Measurements from ENCODE around the gene MEX3A.
"Not testable (repeated sequence)": the region's sequence is repeated elsewhere in the genome, so short reads cannot be mapped to it uniquely, and the experiment has no call there.

MEX3A gene

DNA sequence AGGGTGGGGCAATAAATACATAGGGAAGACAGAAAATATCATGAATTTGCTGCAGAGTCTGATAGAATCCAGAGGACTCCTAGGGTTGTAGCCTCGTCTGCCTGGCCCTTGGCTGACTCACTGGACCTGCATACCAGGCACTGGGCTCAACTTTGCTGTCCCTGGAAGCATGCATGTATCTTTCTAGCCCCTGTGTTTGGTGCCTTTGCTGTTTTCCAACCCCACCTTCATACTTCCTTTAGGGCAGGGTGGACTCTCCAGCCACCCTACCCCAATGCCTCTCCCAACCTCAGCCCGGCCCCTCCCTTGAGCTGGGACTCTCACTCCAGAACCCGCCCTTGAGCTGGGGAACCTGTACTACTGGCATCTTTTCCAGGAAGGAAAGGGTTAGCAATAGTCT is 20.1 kb downstream of the MEX3A start:
- DNase-seq (ENCODE audit: low read depth in 1 of 2, low spot score in 1 of 2), result no peak

- DNase-seq (ENCODE audit: low read depth in 1 of 2, low spot score in 1 of 2), result no peak
These were observed 21.2 kb downstream of the MEX3A start, which contains the start of gene RAB25 for GRCh38 chr1:156060937-156061636. TSS of gene RAB25 (plus strand) at chr1:156061160. CDS start at chr1:156061401, 241 bp downstream.

DNA sequence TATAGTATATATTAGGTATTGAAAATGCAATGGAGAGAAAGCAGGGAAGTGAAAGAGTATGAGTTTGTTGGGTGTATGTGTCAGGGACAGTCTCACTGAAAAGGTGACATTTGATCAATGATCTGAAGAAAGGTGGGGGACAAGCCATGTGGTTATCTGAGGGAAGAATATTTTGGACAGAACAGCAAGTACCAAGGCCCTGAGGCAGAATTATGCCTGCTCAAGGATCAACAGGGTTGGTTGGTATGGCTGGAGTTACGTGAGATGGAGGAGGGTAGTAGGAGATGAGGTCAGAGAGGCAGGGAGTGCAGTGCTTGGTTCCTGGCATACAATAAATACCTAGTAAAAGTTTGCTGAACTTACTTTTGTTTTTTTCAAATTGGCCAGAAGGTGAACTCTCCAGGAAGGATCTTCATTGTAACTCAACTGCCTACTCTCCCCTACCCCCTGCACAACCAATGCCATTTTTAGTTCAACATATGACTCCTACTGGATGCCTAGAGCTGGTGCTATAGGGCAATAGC is 25.9 kb downstream of the MEX3A start:
- DNase-seq (ENCODE audit: low read depth in 1 of 2, low spot score in 1 of 2), result no peak

DNA sequence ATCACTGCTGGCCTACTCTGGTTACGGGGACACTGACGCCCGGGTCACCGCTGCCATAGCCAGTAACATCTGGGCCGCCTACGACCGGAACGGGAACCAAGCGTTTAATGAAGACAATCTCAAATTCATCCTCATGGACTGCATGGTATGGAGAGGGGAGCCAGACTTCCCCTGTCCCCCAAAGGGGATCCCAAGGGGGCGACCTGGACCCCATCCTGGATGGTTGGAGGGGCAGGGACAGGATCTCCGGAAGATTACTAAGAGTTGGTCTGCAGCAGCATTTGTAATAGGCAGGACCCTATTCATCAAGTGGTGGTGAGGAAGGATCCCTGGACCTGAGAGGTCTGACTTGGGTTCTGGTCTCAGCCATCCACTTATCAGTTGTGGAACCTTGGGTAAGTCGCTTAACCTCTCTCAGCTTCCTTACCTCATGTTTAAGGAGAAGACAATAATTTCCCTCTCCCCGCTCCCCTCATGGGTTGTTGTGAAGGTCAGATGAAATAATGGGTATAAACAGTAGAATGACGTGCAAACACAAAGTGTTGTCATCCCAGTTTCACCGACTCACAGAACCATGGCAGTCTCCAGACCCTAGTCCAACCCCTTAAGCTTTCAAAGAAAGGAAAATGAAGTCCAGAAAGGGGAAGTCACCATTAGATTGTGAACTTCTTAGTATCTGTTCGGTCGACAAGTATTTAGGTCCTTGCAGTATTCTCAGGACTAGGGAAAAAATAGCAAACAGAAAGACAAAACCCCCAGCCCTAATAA is 26.8 kb downstream of the MEX3A start:
- no peak for DNase-seq (ENCODE audit: low read depth in 1 of 2, low spot score in 1 of 2)

GRCh38 chr1:156054500-156055280 is 27.6 kb downstream of the MEX3A start, which contains the start of gene LAMTOR2:
TSS of gene LAMTOR2 (plus strand) at chr1:156054782. CDS start at chr1:156054890, 108 bp downstream.
- peak; percentile 95 to 96 for DNase-seq (ENCODE audit: low read depth in 1 of 2, low spot score in 1 of 2)

GRCh38 chr1:156053768-156054499 is 28.3 kb downstream of the MEX3A start, which contains the start of gene UBQLN4:
TSS of gene UBQLN4 (minus strand) at chr1:156053798. CDS start at chr1:156053701, 97 bp downstream.
- DNase-seq (ENCODE audit: low read depth in 1 of 2, low spot score in 1 of 2), result peak; percentile 69 to 79

DNA sequence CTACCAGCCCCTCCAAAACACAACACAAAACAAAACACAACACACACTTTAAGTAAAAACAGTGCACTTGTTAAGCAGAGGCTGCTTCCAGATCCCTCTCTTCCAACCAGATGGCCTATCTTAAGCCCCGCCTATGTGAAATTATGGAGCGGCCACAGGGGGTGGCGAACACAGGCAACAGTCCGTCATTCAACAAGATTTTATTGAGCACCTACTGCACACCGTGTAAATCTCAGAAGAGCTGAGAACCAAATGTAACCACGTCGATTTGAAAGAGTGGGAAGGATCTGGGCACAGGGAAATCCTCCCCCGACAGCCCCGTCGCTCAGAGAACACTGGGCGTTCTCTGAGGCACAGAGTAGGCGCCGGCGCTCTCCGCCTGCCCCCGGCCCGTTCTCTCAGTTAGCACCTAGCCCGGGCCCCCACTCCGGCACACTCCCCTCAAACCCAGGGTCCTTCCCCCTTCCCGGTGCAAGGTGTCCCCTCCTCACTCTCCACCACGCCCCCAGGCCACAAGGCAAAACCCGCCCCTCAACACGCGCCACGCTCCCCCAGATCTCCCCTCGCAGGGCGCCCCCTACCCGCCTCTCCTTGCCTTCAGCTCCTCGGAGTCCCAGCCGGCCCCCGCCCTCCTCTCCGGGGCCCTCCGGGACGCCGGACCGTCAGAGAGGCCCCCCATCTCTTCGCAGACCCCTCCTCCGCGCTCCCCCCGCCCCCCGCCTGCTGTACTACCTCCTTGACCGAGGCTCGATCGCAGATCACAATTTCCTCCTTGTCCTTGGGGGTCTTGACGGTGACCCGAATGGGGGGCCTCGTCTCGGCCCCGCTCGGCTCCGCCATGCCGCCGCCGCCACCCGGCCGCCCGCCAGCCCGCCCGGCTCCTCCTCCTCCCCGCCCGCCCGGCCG is 29.1 kb downstream of the MEX3A start:
- peak; percentile 32 to 51 for DNase-seq (ENCODE audit: low read depth in 1 of 2, low spot score in 1 of 2)

DNA sequence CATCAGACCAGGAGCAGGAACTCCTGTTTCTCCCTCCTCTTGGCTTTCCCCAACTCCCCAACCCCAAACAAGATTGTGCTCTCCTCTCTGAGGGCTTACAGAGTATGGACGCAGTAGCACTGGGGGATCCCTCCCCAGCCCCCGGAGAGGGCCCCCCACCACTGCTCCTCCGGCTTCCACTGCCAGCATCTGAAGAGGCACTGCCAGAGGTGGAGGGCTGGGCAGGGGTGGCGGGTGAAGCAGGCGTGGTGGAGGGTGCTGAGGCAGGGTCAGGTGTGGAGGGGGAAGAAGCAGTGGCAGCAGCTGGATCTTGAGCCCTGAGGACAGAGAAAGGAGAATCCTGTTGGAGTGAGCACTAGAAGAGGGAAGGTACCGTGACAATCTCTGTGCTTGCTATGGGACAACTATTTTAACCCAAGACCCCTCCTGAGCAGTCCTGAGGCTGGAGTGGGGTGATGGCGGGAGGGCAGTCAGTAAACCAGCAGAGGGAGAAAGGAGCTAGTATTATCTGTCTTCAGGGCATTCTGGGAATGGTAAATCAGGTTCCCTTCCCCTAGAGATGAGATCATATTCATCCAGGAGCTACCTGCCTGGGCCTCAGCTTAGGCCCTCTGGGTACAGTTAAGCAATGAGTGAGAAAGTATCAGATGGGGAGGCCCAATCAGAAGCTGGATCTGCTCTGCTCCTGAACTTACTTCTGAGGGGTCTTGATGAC is 31.1 kb downstream of the MEX3A start:
- no peak for DNase-seq (ENCODE audit: low read depth in 1 of 2, low spot score in 1 of 2)

GRCh38 chr1:156050376-156050775 is 31.9 kb downstream of the MEX3A start:
- DNase-seq (ENCODE audit: low read depth in 1 of 2, low spot score in 1 of 2), result no peak

DNA sequence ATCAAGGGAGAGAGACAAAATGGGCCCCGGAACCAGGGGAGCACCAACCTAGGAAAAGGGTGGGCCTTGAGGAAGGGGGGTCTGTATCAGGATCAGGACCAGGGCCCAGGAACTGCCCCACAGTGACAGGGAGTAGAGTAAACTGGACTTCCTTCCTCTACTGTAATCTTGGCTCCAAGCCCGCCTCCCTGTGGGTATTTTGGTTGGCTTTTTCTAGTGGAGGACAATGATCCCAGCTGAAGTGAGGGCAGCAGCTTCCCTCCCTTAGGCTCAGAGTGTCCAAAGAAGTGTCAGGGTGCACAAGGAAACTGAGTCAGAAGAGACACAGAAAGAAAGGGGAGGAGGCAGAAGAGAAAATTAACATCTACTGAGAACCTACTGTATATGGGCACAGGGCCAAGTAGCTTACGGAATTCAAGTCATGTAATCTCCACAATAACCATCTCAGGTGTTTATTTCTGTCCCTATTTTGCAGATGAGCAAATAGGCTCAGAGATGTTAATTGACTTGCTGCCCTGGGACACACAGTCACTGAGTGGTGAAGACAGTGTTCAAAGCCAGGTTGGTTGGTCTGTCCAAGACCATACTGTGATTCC is 33.5 kb downstream of the MEX3A start:
- DNase-seq (ENCODE audit: low read depth in 1 of 2, low spot score in 1 of 2), result no peak

DNA sequence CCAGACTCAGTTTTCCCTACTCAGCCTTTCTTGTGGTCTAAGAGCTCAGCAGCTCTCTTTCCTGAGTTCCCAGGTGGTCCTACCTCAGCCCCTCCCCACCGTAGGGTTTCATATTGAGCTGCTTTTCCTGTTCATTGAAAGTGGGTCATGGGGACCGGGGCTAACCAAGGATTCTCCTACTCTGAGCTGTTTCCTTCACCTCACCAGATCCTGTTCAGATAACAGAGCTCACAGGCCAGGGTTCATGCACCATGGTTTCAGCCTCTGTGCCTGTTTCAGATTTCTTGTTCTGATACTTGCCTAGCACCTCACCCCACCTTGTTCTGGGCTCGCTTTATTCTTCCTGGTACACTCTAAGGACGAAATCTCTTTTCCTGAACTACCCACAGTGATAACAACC is 37.2 kb downstream of the MEX3A start:
- DNase-seq (ENCODE audit: low read depth in 1 of 2, low spot score in 1 of 2), result no peak

DNA sequence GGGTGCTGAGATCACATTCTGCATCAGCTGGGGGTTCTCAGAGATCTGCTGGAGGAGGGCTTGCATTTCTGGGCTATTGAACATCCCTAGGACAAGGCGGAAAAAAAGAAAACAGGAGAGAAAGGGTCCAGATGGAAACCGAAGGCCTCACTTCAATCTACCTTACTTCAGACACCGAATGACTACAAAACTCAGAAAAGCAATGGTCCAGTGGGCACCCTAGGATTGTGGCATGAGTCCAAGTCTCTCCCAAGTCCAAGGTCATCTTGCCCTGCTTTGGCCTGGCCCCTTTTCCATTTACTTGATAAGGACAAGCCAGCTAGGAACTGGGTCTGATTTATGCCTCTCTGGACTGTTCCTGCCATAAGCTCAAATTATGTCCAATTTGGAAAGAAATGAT is 39.4 kb downstream of the MEX3A start:
- no peak for DNase-seq (ENCODE audit: low read depth in 1 of 2, low spot score in 1 of 2)

GRCh38 chr1:156034991-156035390 is 47.3 kb downstream of the MEX3A start:
- not testable (repeated sequence) for DNase-seq (ENCODE audit: low read depth in 1 of 2, low spot score in 1 of 2)

DNA sequence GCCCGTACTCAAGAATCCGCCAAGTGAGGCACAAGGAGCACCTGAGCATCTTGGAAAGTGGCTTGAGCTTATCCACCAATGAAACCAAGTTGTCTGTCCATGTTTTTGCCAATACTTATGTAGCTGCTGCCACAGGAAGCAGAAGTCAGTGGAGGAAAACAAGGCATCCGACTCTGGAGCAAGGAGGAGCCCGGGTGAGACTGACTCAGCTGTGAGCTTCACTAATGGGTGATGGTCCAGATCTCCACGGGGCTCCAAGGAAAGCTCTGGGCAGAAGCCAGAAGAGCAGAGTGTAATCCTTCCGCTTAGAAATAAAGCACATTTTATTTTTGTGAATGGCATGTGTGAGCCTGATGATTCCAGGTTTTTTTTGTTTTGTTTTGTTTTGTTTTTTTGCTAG is 49.3 kb downstream of the MEX3A start:
- no peak for DNase-seq (ENCODE audit: low read depth in 1 of 2, low spot score in 1 of 2)

DNA sequence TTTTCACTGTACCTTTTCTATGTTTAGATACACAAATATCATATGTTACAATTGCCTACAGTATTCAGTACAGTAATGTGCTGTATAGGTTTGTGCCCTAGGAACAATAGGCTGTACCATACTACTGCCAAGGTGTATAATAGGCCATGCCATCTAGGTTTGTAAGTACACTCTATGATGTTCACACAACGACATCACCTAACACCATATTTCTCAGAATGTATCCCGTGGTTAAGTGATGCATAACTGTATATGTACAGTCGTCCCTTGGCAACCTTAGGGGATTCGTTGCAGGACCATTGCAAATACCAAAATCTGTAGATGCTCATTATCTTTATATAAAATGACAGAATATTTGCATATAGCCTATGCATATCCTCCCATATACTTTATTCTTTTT is 55.7 kb downstream of the MEX3A start:
- no peak for DNase-seq (ENCODE audit: low read depth in 1 of 2, low spot score in 1 of 2)

DNA sequence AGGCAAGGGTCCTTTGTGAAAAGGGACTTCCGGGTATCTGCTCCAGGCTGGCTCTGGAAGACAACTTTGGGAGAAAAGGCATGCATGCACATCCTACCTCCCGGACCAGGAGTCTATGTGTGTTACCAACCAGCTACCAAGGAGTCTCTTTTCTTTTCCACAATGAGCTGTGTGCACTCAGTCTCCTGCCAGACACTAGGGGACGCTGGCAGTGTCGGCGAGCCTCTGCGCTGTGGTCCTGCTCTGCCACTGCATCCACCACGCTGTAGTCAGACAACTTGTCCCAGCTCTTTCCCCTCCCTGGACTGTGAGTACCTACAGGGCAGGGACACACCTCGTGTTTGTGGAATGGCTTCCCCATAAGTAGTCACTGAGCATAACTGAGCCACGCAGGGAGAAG is 56.4 kb downstream of the MEX3A start:
- no peak for DNase-seq (ENCODE audit: low read depth in 1 of 2, low spot score in 1 of 2)

- DNase-seq (ENCODE audit: low read depth in 1 of 2, low spot score in 1 of 2), result no peak
These were observed 57.5 kb downstream of the MEX3A start for GRCh38 chr1:156024801-156025200.
